IMR-90 (cell line): Measurements from ENCODE around the gene SCN4A. TPM values are rescaled to one million over a fixed set of nuclear protein-coding genes. Genes with fewer than 3 reads are reported as not detected.

Experiments used
- ATAC-seq: fragments of 200-7000 bp; cut with Tn5 transposase; 2 replicates; pipeline ENCODE4 v1.9.1; 2020; ENCODE audit warnings: low read depth, mild to moderate bottlenecking, moderate library complexity
- BruUV-seq: library from RNA; stranded (reverse); fragments of 400-500 nt; replicated peaks from 2 replicates; lab custom pipeline; 2021; lab: Mats Ljungman, UMichigan
- CTCF ChIA-PET: fragments of 300-600 bp; formaldehyde crosslinking; extraction: SDS; loops from one replicate; lab custom pipeline; 2021; ENCODE audit warnings: antibody characterized with exemption; lab: Yijun Ruan, JAX
- POLR2A ChIA-PET: fragments of 300-600 bp; sonication (Branson Sonifier 250); formaldehyde crosslinking; loops from one replicate; lab custom pipeline; 2022; ENCODE audit warnings: antibody characterized with exemption; ENCODE audit not compliant: unreplicated experiment; lab: Charles Lee
- DNase-seq: peaks from one replicate; pipeline ENCODE4 v3.0.0; 2013
- H2AFZ ChIP-seq: replicated peaks from 2 replicates; pipeline ENCODE3; 2013; ENCODE audit warnings: low read length, mild to moderate bottlenecking; ENCODE audit not compliant: poor library complexity
- H2AK5ac ChIP-seq: 2 replicates; pipeline ENCODE4 v1.6.1; 2013; ENCODE audit warnings: low read depth, low read length, inconsistent platforms
- H2AK9ac ChIP-seq: replicated peaks from 2 replicates; pipeline ENCODE3; 2013; ENCODE audit warnings: mild to moderate bottlenecking, low read depth, low read length, moderate library complexity; ENCODE audit not compliant: poor library complexity
- H2BK120ac ChIP-seq: 2 replicates; pipeline ENCODE4 v1.6.1; 2013; ENCODE audit warnings: low read depth, low read length, inconsistent platforms
- H2BK15ac ChIP-seq: 3 replicates; pipeline ENCODE4 v1.6.1; 2013; ENCODE audit warnings: low read depth, low read length, inconsistent platforms
- H2BK20ac ChIP-seq: 2 replicates; pipeline ENCODE4 v1.6.1; 2013; ENCODE audit warnings: low read depth, mild to moderate bottlenecking, inconsistent platforms, low read length, moderate library complexity
- H2BK5ac ChIP-seq: 2 replicates; pipeline ENCODE4 v1.6.1; 2013; ENCODE audit warnings: mild to moderate bottlenecking, low read depth, low read length, inconsistent platforms; ENCODE audit not compliant: poor library complexity, severe bottlenecking
- H3K14ac ChIP-seq: replicated peaks from 2 replicates; pipeline ENCODE4 v1.6.1; 2013; ENCODE audit warnings: low read depth, low read length, inconsistent platforms
- H3K18ac ChIP-seq: 2 replicates; pipeline ENCODE4 v1.6.1; 2013; ENCODE audit warnings: low read depth, low read length, control low read depth
- H3K23ac ChIP-seq: 2 replicates; pipeline ENCODE4 v1.6.1; 2013; ENCODE audit warnings: low read depth, low read length, inconsistent platforms
- H3K27ac ChIP-seq: 2 replicates; pipeline ENCODE4 v1.5.1; 2013; ENCODE audit warnings: mild to moderate bottlenecking, control low read depth, low read length; ENCODE audit not compliant: insufficient read depth
- H3K27me3 ChIP-seq: 2 replicates; pipeline ENCODE4 v1.6.1; 2013; ENCODE audit warnings: low read length; ENCODE audit not compliant: control insufficient read depth, insufficient read depth
- H3K36me3 ChIP-seq: 2 replicates; pipeline ENCODE4 v1.6.1; 2013; ENCODE audit warnings: low read length, mixed read lengths; ENCODE audit not compliant: control insufficient read depth, insufficient read depth
- H3K4ac ChIP-seq: 2 replicates; pipeline ENCODE4 v1.6.1; 2013; ENCODE audit warnings: low read depth, low read length, inconsistent platforms
- H3K4me1 ChIP-seq: 2 replicates; pipeline ENCODE4 v1.6.1; 2013; ENCODE audit warnings: low read length, mixed read lengths; ENCODE audit not compliant: control insufficient read depth, insufficient read depth
- H3K4me2 ChIP-seq: 2 replicates; pipeline ENCODE4 v1.6.1; 2013; ENCODE audit warnings: low read depth, mild to moderate bottlenecking, control low read depth, low read length, moderate library complexity
- H3K4me3 ChIP-seq: 2 replicates; pipeline ENCODE4 v1.5.1; 2013; ENCODE audit warnings: low read depth, mild to moderate bottlenecking, control low read depth, low read length, moderate library complexity; ENCODE audit not compliant: insufficient read depth
- H3K56ac ChIP-seq: 2 replicates; pipeline ENCODE4 v1.6.1; 2013; ENCODE audit warnings: low read length, inconsistent platforms; ENCODE audit not compliant: insufficient read depth; ENCODE audit errors: extremely low read depth
- H3K79me1 ChIP-seq, 2 experiments: 2 replicates each; pipeline ENCODE4 v1.6.1; 2013; ENCODE audit warnings: low read length in 2 of 2, inconsistent platforms in 1 of 2, low read depth in 1 of 2
- H3K9ac ChIP-seq: 2 replicates; pipeline ENCODE4 v1.6.1; 2013; ENCODE audit warnings: low read depth, low read length, control low read depth
- H3K9me1 ChIP-seq: 2 replicates; pipeline ENCODE4 v1.6.1; 2013; ENCODE audit warnings: low read length, inconsistent platforms; ENCODE audit not compliant: insufficient read depth
- H3K9me3 ChIP-seq: 2 replicates; pipeline ENCODE4 v1.6.1; 2013; ENCODE audit warnings: low read length; ENCODE audit not compliant: control insufficient read depth, insufficient read depth
- H4K20me1 ChIP-seq: 2 replicates; pipeline ENCODE4 v1.6.1; 2013; ENCODE audit warnings: low read length, inconsistent platforms; ENCODE audit not compliant: insufficient read depth
- H4K5ac ChIP-seq: 2 replicates; pipeline ENCODE4 v1.6.1; 2013; ENCODE audit warnings: mild to moderate bottlenecking, low read depth, low read length, control low read depth
- H4K8ac ChIP-seq, 2 experiments: 2 replicates each; pipeline ENCODE4 v1.6.1; 2013; ENCODE audit warnings: low read depth in 2 of 2, low read length in 2 of 2, control low read depth in 1 of 2, inconsistent platforms in 1 of 2
- H4K91ac ChIP-seq: 2 replicates; pipeline ENCODE4 v1.6.1; 2013; ENCODE audit warnings: low read depth, low read length, inconsistent platforms; ENCODE audit not compliant: insufficient read depth
- BHLHE40 ChIP-seq: fragments of 150-350 bp; IDR thresholded peaks from 2 replicates; pipeline ENCODE4 v1.6.1; 2016; ENCODE audit warnings: mild to moderate bottlenecking, low read depth, low read length
- CEBPB ChIP-seq: IDR thresholded peaks from 2 replicates; pipeline ENCODE4 v1.6.1; 2012; ENCODE audit warnings: low read depth, low read length, improper control_type of control experiment
- CHD1 ChIP-seq: IDR thresholded peaks from 2 replicates; pipeline ENCODE4 v1.6.1; 2012; ENCODE audit warnings: low read depth, low read length, improper control_type of control experiment
- CTCF ChIP-seq: conservative IDR thresholded peaks from 2 replicates; pipeline ENCODE4 v1.5.1; 2012; ENCODE audit warnings: mild to moderate bottlenecking, low read depth, low read length, improper control_type of control experiment
- FOS ChIP-seq: fragments of 150-350 bp; IDR thresholded peaks from 2 replicates; pipeline ENCODE4 v1.6.1; 2016; ENCODE audit warnings: low read depth, low read length
- MAFK ChIP-seq: IDR thresholded peaks from 2 replicates; pipeline ENCODE4 v1.6.1; 2012; ENCODE audit warnings: low read depth, low read length, improper control_type of control experiment
- MAZ ChIP-seq: IDR thresholded peaks from 2 replicates; pipeline ENCODE4 v1.6.1; 2012; ENCODE audit warnings: low read depth, mild to moderate bottlenecking, low read length, improper control_type of control experiment, moderate library complexity, borderline replicate concordance
- MXI1 ChIP-seq: IDR thresholded peaks from 2 replicates; pipeline ENCODE4 v1.6.1; 2012; ENCODE audit warnings: low read depth, mild to moderate bottlenecking, low read length, moderate library complexity, borderline replicate concordance
- NFE2L2 ChIP-seq: fragments of 150-350 bp; IDR thresholded peaks from 2 replicates; pipeline ENCODE4 v1.6.1; 2016; ENCODE audit warnings: low read depth, mild to moderate bottlenecking, low read length
- POLR2A ChIP-seq: IDR thresholded peaks from 2 replicates; pipeline ENCODE4 v1.6.1; 2012; ENCODE audit warnings: mild to moderate bottlenecking, low read depth, low read length
- RAD21 ChIP-seq: IDR thresholded peaks from 2 replicates; pipeline ENCODE4 v1.6.1; 2012; ENCODE audit warnings: low read length, improper control_type of control experiment
- RCOR1 ChIP-seq: IDR thresholded peaks from 2 replicates; pipeline ENCODE4 v1.6.1; 2012; ENCODE audit warnings: mild to moderate bottlenecking, low read length, improper control_type of control experiment; ENCODE audit not compliant: insufficient replicate concordance
- RFX5 ChIP-seq: IDR thresholded peaks from 2 replicates; pipeline ENCODE4 v1.8.0; 2012; ENCODE audit warnings: low read depth, mild to moderate bottlenecking, low read length, moderate library complexity
- SMC3 ChIP-seq: fragments of 150-350 bp; IDR thresholded peaks from 2 replicates; pipeline ENCODE4 v1.6.1; 2016; ENCODE audit warnings: low read depth, mild to moderate bottlenecking, antibody characterized with exemption, low read length, moderate library complexity
- WGBS, 2 experiments: methylation state at CpG; one replicate each; pipeline versions ENCODE4 v1.1.5 to v1.1.7; 2013; ENCODE audit warnings: missing lambda C conversion rate in 2 of 2; ENCODE audit not compliant: insufficient read length in 1 of 2; ENCODE audit errors: extremely low coverage in 2 of 2; 5-methylcytosine and 5-hydroxymethylcytosine counted together
- dilution Hi-C: fragments of 300-500 bp; cut with HindIII; formaldehyde crosslinking; loops from one replicate; pipeline ENCODE4 v1.14.3; 2018; ENCODE audit warnings: low sequenced_read_pairs; ENCODE audit not compliant: unreplicated experiment
- in situ Hi-C: fragments of 300-500 bp; cut with MboI; formaldehyde crosslinking; loops from 3 replicates; pipeline ENCODE4 v1.14.3; 2019; ENCODE audit warnings: low sequenced_read_pairs, inconsistent platforms, mixed read lengths
- intact Hi-C: fragments of 100-400 bp; cut with micrococcal nuclease; formaldehyde crosslinking; loops from 2 replicates; pipeline ENCODE4 v1.10.0; 2022
- polyA plus RNA-seq, 3 experiments: library from polyadenylated mRNA; depleted of rRNA; stranded (reverse); fragments of >200 nt; gene quantifications; 2 replicates each; pipeline ENCODE4 v1.2.3, GENCODE V29; 2012; ENCODE audit warnings: low replicate concordance in 1 of 3
- total RNA-seq: library from RNA; depleted of rRNA; stranded (reverse); fragments of >200 nt; gene quantifications from 2 replicates; pipeline ENCODE4 v1.2.3, GENCODE V29; 2012
- TF ChIP-seq, protein P1 (sequence below): fragments of 150-350 bp; IDR thresholded peaks from 2 replicates; pipeline ENCODE4 v1.6.1; 2016; ENCODE audit warnings: low read depth, mild to moderate bottlenecking, low read length, moderate library complexity, borderline replicate concordance
- TF ChIP-seq, protein P2 (sequence below): fragments of 150-350 bp; IDR thresholded peaks from 2 replicates; pipeline ENCODE4 v1.6.1; 2017; ENCODE audit warnings: mild to moderate bottlenecking, antibody characterized with exemption, low read length, low read depth

SCN4A gene
- total and polyA plus RNA-seq, 2 of the 4 experiments (the other 2 are of a cell fraction): not detected

GRCh38 chr17:63945784-63946439 is 26.8 kb downstream of the SCN4A start:
- no peak overlapping the region for H4K91ac ChIP-seq
- H3K4me2 ChIP-seq: no peak overlapping the region
- H3K79me1 ChIP-seq: no peaks in the 10 kb centered on the region
- no peak overlapping the region for H3K4me3 ChIP-seq
- H2AK9ac ChIP-seq: no peak overlapping the region
- H3K23ac ChIP-seq: no peak overlapping the region
- no peak overlapping the region for H4K5ac ChIP-seq
- no TSS peak for BruUV-seq
- ATAC-seq: no peak
- no peaks in the 10 kb centered on the region for H4K20me1 ChIP-seq
- H3K9me1 ChIP-seq: no peaks in the 10 kb centered on the region
- intact Hi-C loops (loop anchor here (1.0 kb wide), 1 partner anchor 27 kb away; no protein-coding TSS in a partner anchor), dilution Hi-C loops (no loop called here), in situ Hi-C loops (no loop called here)
- H2AK5ac ChIP-seq: no peak overlapping the region
- H2BK20ac ChIP-seq: no peak overlapping the region
- H2BK5ac ChIP-seq: no peak overlapping the region
- WGBS, 2 experiments: 40% methylated on average over 1 of the region's 6 CpGs; no CpG with 5 or more reads in 1 of the 2 experiments
- no peak overlapping the region for H3K14ac ChIP-seq
- no peak overlapping the region for H3K4ac ChIP-seq
- TF ChIP-seq CHD1: no peak
- TF ChIP-seq, protein P1, sequence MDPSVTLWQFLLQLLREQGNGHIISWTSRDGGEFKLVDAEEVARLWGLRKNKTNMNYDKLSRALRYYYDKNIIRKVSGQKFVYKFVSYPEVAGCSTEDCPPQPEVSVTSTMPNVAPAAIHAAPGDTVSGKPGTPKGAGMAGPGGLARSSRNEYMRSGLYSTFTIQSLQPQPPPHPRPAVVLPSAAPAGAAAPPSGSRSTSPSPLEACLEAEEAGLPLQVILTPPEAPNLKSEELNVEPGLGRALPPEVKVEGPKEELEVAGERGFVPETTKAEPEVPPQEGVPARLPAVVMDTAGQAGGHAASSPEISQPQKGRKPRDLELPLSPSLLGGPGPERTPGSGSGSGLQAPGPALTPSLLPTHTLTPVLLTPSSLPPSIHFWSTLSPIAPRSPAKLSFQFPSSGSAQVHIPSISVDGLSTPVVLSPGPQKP: no peak
- no peak for TF ChIP-seq BHLHE40
- no peak for TF ChIP-seq MAZ
- TF ChIP-seq MXI1: no peak
- TF ChIP-seq RFX5: no peak
- no peak for TF ChIP-seq RAD21
- TF ChIP-seq, protein P2, sequence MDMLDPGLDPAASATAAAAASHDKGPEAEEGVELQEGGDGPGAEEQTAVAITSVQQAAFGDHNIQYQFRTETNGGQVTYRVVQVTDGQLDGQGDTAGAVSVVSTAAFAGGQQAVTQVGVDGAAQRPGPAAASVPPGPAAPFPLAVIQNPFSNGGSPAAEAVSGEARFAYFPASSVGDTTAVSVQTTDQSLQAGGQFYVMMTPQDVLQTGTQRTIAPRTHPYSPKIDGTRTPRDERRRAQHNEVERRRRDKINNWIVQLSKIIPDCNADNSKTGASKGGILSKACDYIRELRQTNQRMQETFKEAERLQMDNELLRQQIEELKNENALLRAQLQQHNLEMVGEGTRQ: no peak
- no peak for TF ChIP-seq MAFK
- no peak for TF ChIP-seq FOS
- TF ChIP-seq CEBPB: no peak
- no peak for TF ChIP-seq NFE2L2
- TF ChIP-seq CTCF: no peak
- no peak for TF ChIP-seq POLR2A
- no peak for TF ChIP-seq SMC3
- no peak for TF ChIP-seq RCOR1
- POLR2A ChIA-PET: no interaction called here
- H3K27ac ChIP-seq: no peak overlapping the region
- H2BK15ac ChIP-seq: no peak overlapping the region
- no peaks in the 10 kb centered on the region for H3K36me3 ChIP-seq
- no peak overlapping the region for H3K56ac ChIP-seq
- CTCF ChIA-PET: interaction anchor here (0.5 to 2.2 kb wide), 10 partner anchors 9 to 51 kb away, joined by 3 to 9 read pairs (median 3); partner anchors contain the start of gene GH1
- H3K27me3 ChIP-seq: peaks cover 12% of the 10 kb centered on the region
- H3K9me3 ChIP-seq: no peaks in the 10 kb centered on the region; the same call in 1 of the 2 replicates
- H3K18ac ChIP-seq: no peak overlapping the region
- H3K4me1 ChIP-seq: no peaks in the 10 kb centered on the region
- no peak overlapping the region for H2AFZ ChIP-seq
- no peak overlapping the region for H4K8ac ChIP-seq
- no peak for DNase-seq
- no peak overlapping the region for H2BK120ac ChIP-seq
- no peak overlapping the region for H3K9ac ChIP-seq
